Endodermal cell (in vitro differentiated cells): Measurements from ENCODE around the gene ABAT. TPM values are rescaled to one million over a fixed set of nuclear protein-coding genes. Genes with fewer than 3 reads are reported as not detected.

Experiments
- DNase-seq: peaks from one replicate; pipeline ENCODE4 v3.0.0-alpha.2; 2017
- H3K27ac ChIP-seq: 2 replicates; pipeline ENCODE4 v1.5.1; 2013; ENCODE audit warnings: mild to moderate bottlenecking, low read depth, low read length, moderate library complexity
- H3K27me3 ChIP-seq: 2 replicates; pipeline ENCODE4 v1.6.1; 2013; ENCODE audit warnings: mild to moderate bottlenecking, low read length, moderate library complexity; ENCODE audit not compliant: insufficient read depth, control insufficient read depth, poor library complexity, severe bottlenecking
- H3K36me3 ChIP-seq: 2 replicates; pipeline ENCODE4 v1.7.0; 2013; ENCODE audit warnings: mild to moderate bottlenecking, low read length, moderate library complexity; ENCODE audit not compliant: control insufficient read depth, insufficient read depth
- H3K4me1 ChIP-seq: one replicate; pipeline ENCODE4 v1.7.0; 2013; ENCODE audit warnings: low read length; ENCODE audit not compliant: control insufficient read depth, insufficient read depth
- H3K4me3 ChIP-seq: 2 replicates; pipeline ENCODE4 v1.5.1; 2013; ENCODE audit warnings: mild to moderate bottlenecking, low read length, moderate library complexity
- H3K9ac ChIP-seq: 2 replicates; pipeline ENCODE4 v1.6.1; 2013; ENCODE audit warnings: mild to moderate bottlenecking, low read length, moderate library complexity; ENCODE audit not compliant: poor library complexity, severe bottlenecking; ENCODE audit errors: extremely low read depth
- H3K9me3 ChIP-seq: 2 replicates; pipeline ENCODE4 v1.6.1; 2013; ENCODE audit warnings: mild to moderate bottlenecking, low read length, moderate library complexity; ENCODE audit not compliant: control insufficient read depth
- H3K27ac Mint-ChIP-seq: 2 replicates; pipeline ENCODE4 v1.8.0; 2020; ENCODE audit warnings: mixed read lengths
- H3K27me3 Mint-ChIP-seq: 2 replicates; pipeline ENCODE4 v1.8.0; 2021; ENCODE audit warnings: mild to moderate bottlenecking, mixed read lengths; ENCODE audit not compliant: insufficient read depth
- H3K36me3 Mint-ChIP-seq: 2 replicates; pipeline ENCODE4 v1.8.0; 2020; ENCODE audit warnings: low read depth, mixed read lengths
- H3K4me1 Mint-ChIP-seq: 2 replicates; pipeline ENCODE4 v1.8.0; 2020; ENCODE audit warnings: mixed read lengths
- H3K4me3 Mint-ChIP-seq: 2 replicates; pipeline ENCODE4 v1.8.0; 2020; ENCODE audit warnings: mild to moderate bottlenecking, moderate library complexity, mixed read lengths
- H3K9me3 Mint-ChIP-seq: 2 replicates; pipeline ENCODE4 v1.8.0; 2020; ENCODE audit warnings: mild to moderate bottlenecking, mixed read lengths
- CTCF ChIP-seq: fragments of 200-600 bp; sonication (generic); conservative IDR thresholded peaks from 2 replicates; pipeline ENCODE4 v1.5.0; 2021; ENCODE audit warnings: antibody characterized with exemption, mild to moderate bottlenecking
- WGBS, 2 experiments: methylation state at CpG; one replicate each; pipeline versions ENCODE4 v1.1.5 to v1.1.7; 2013; ENCODE audit warnings: missing lambda C conversion rate in 2 of 2, mixed read lengths in 1 of 2; ENCODE audit not compliant: insufficient coverage in 1 of 2, insufficient read length in 1 of 2; 5-methylcytosine and 5-hydroxymethylcytosine counted together
- total RNA-seq, 2 donors: library from RNA; stranded (reverse); fragmentation: NEBNext Ultra II Directional in 1 of 2; extraction: Animal tissue kit (Norgen Biotek cat#: 25700) in 1 of 2; gene quantifications; 2 replicates in 1 of 2; 3 replicates in 1 of 2; pipeline ENCODE4 v1.2.1, GENCODE V29; 2021

ABAT gene
- total RNA-seq, 2 donors from 2014 or later: 9.7 to 13.6 TPM

GRCh38 chr16:8678068-8678927 is 3.9 kb downstream of the ABAT start:
- H3K4me3 ChIP-seq: no peak overlapping the region
- Mint-ChIP-seq H3K27me3 (peaks cover 33% of the 10 kb centered on the region), H3K4me3 (no peak overlapping the region), H3K9me3 (peaks cover 6% of the 10 kb centered on the region), H3K36me3 (peaks cover 2% of the 10 kb centered on the region), H3K27ac (no peak overlapping the region), H3K4me1 (peaks cover 19% of the 10 kb centered on the region)
- H3K4me1 ChIP-seq: peaks cover 7% of the 10 kb centered on the region
- 94 to 97% methylated on average over 4 to 6 of the region's 7 CpGs for WGBS, 2 experiments
- H3K9me3 ChIP-seq: peaks cover 9% of the 10 kb centered on the region
- H3K9ac ChIP-seq: no peak overlapping the region
- H3K36me3 ChIP-seq: no peaks in the 10 kb centered on the region
- H3K27me3 ChIP-seq: peaks cover 28% of the 10 kb centered on the region
- no peak for DNase-seq
- no peak overlapping the region for H3K27ac ChIP-seq
- TF ChIP-seq CTCF: no peak

- peaks cover 13% of the 10 kb centered on the region for H3K4me1 Mint-ChIP-seq
- Histone ChIP-seq H3K9ac (no peak overlapping the region), H3K9me3 (peaks cover 9% of the 10 kb centered on the region), H3K27ac (no peak overlapping the region), H3K4me1 (peaks cover 7% of the 10 kb centered on the region), H3K36me3 (no peaks in the 10 kb centered on the region), H3K4me3 (no peak overlapping the region), H3K27me3 (peaks cover 28% of the 10 kb centered on the region)
- H3K27me3 Mint-ChIP-seq: peaks cover 30% of the 10 kb centered on the region
- H3K27ac Mint-ChIP-seq: no peak overlapping the region
- 69 to 100% methylated on average over 1 to 2 of the region's 2 CpGs for WGBS, 2 experiments
- H3K4me3 Mint-ChIP-seq: no peak overlapping the region
- H3K36me3 Mint-ChIP-seq: peaks cover 2% of the 10 kb centered on the region
- peaks cover 6% of the 10 kb centered on the region for H3K9me3 Mint-ChIP-seq
- no peak for TF ChIP-seq CTCF
- DNase-seq: no peak
Measured at GRCh38 chr16:8679151-8679550, 4.7 kb downstream of the ABAT start.

- WGBS, 2 experiments: 83 to 86% methylated on average over 9 of the region's 9 CpGs
- Histone ChIP-seq H3K9ac (no peak overlapping the region), H3K27ac (no peak overlapping the region)
Measured at GRCh38 chr16:8682551-8683259, 8.3 kb downstream of the ABAT start.

More at GRCh38 chr16:8682551-8683259, 8.3 kb downstream of the ABAT start:
- H3K4me3 Mint-ChIP-seq: no peak overlapping the region
- peaks cover 16% of the 10 kb centered on the region for H3K4me1 ChIP-seq
- H3K27me3 Mint-ChIP-seq: peaks cover 4% of the 10 kb centered on the region
- H3K9me3 Mint-ChIP-seq: peaks cover 6% of the 10 kb centered on the region
- DNase-seq: no peak
- no peaks in the 10 kb centered on the region for H3K27me3 ChIP-seq
- peaks cover 9% of the 10 kb centered on the region for H3K9me3 ChIP-seq
- no peak for TF ChIP-seq CTCF
- no peak overlapping the region for H3K4me3 ChIP-seq
- H3K4me1 Mint-ChIP-seq: peaks cover 21% of the 10 kb centered on the region
- no peak overlapping the region for H3K27ac Mint-ChIP-seq
- H3K36me3 ChIP-seq: no peaks in the 10 kb centered on the region
- H3K36me3 Mint-ChIP-seq: peaks cover 5% of the 10 kb centered on the region
